HepG2 (cell line): ENCODE data around the gene EMILIN1. TPM values are rescaled to one million over a fixed set of nuclear protein-coding genes. Genes with fewer than 3 reads are reported as not detected.

Experiments used
- ERF ChIP-seq: IDR thresholded peaks from 2 replicates; pipeline ENCODE4 v1.6.1; 2018; ENCODE audit warnings: missing biosample characterization, missing genetic modification reagents
- RBM39 ChIP-seq: fragments of 200-400 bp; formaldehyde crosslinking; IDR thresholded peaks from one replicate; pipeline ENCODE4 v1.6.1; 2018; ENCODE audit warnings: antibody characterized with exemption, mild to moderate bottlenecking, low read depth, low read length; ENCODE audit not compliant: poor library complexity, severe bottlenecking
- RXRB ChIP-seq: IDR thresholded peaks from 2 replicates; pipeline ENCODE4 v1.6.1; 2016; ENCODE audit warnings: borderline replicate concordance, missing genetic modification reagents, missing compliant biosample characterization
- SKI ChIP-seq: fragments of 450-650 bp; IDR thresholded peaks from one replicate; pipeline ENCODE4 v1.6.1; 2018; ENCODE audit warnings: mild to moderate bottlenecking; ENCODE audit not compliant: partially characterized antibody
- TCF12 ChIP-seq, 2 experiments: fragments of 450-650 bp in 1 of 2; sonication (generic) in 1 of 2; formaldehyde crosslinking in 1 of 2; IDR thresholded peaks; 2 replicates each; pipeline versions ENCODE4 v1.6.1 to v1.8.0; 2017 to 2022; ENCODE audit warnings: antibody characterized with exemption in 1 of 2, mild to moderate bottlenecking in 1 of 2, missing genetic modification reagents in 1 of 2, moderate library complexity in 1 of 2
- ZFP90 ChIP-seq: sonication (generic); formaldehyde crosslinking; IDR thresholded peaks from 2 replicates; pipeline ENCODE4 v1.8.0; 2022; ENCODE audit warnings: missing genetic modification reagents, mild to moderate bottlenecking, inconsistent platforms, borderline replicate concordance
- ZNF10 ChIP-seq: sonication (generic); formaldehyde crosslinking; IDR thresholded peaks from 2 replicates; pipeline ENCODE4 v1.4.0; 2020; ENCODE audit warnings: mild to moderate bottlenecking, low read depth, missing genetic modification reagents, borderline replicate concordance
- ZNF572 ChIP-seq: sonication (generic); formaldehyde crosslinking; IDR thresholded peaks from 2 replicates; pipeline ENCODE4 v1.5.1; 2020; ENCODE audit warnings: mild to moderate bottlenecking, missing genetic modification reagents
- ZNF616 ChIP-seq: sonication (generic); formaldehyde crosslinking; IDR thresholded peaks from 2 replicates; pipeline ENCODE4 v1.5.0; 2020; ENCODE audit warnings: low read depth, mild to moderate bottlenecking, missing genetic modification reagents
- polyA plus RNA-seq, 8 experiments: library from polyadenylated mRNA; depleted of rRNA in 3 of 8; stranded (reverse) in 7 of 8; unstranded in 1 of 8; fragments of >200 nt; fragmentation: Illumina TruSeq in 4 of 8; extraction: Trizol in 4 of 8; gene quantifications; 2 replicates each; pipeline versions ENCODE4 v1.2.1 to v1.2.3, GENCODE V29; 2011 to 2016; ENCODE audit warnings: low read depth in 4 of 8, missing spikeins in 1 of 8, mixed read lengths in 1 of 8; ENCODE audit not compliant: insufficient read depth in 1 of 8
- total RNA-seq, 5 experiments: library from RNA; depleted of rRNA; stranded (reverse); fragments of >200 nt; fragmentation: Illumina TruSeq; extraction: Trizol; gene quantifications; 2 replicates each; pipeline ENCODE4 v1.2.3, GENCODE V29; 2016; ENCODE audit warnings: low read depth in 1 of 5
- TF ChIP-seq, protein P1 (sequence below): sonication (generic); formaldehyde crosslinking; IDR thresholded peaks from 2 replicates; pipeline ENCODE4 v1.4.0; 2020; ENCODE audit warnings: missing genetic modification reagents, borderline replicate concordance
- TF ChIP-seq, protein P2 (sequence below): sonication (generic); formaldehyde crosslinking; IDR thresholded peaks from 2 replicates; pipeline ENCODE4 v1.8.0; 2022; ENCODE audit warnings: missing genetic modification reagents, mild to moderate bottlenecking, moderate library complexity, borderline replicate concordance
- TF ChIP-seq, protein P3 (sequence below): IDR thresholded peaks from 2 replicates; pipeline ENCODE4 v1.6.1; 2016
- TF ChIP-seq, protein P4 (sequence below): sonication (generic); formaldehyde crosslinking; IDR thresholded peaks from 2 replicates; pipeline ENCODE4 v1.4.0; 2020; ENCODE audit warnings: missing genetic modification reagents
- TF ChIP-seq, protein P5 (sequence below): sonication (generic); formaldehyde crosslinking; IDR thresholded peaks from 2 replicates; pipeline ENCODE4 v1.5.1; 2020; ENCODE audit warnings: missing genetic modification reagents, mild to moderate bottlenecking, borderline replicate concordance

The EMILIN1 gene
- total and polyA plus RNA-seq, 2 of the 13 experiments (the other 11 are each of a cell fraction or from before 2014, with no cell fraction given), result 8.1 to 9.7 TPM

DNA sequence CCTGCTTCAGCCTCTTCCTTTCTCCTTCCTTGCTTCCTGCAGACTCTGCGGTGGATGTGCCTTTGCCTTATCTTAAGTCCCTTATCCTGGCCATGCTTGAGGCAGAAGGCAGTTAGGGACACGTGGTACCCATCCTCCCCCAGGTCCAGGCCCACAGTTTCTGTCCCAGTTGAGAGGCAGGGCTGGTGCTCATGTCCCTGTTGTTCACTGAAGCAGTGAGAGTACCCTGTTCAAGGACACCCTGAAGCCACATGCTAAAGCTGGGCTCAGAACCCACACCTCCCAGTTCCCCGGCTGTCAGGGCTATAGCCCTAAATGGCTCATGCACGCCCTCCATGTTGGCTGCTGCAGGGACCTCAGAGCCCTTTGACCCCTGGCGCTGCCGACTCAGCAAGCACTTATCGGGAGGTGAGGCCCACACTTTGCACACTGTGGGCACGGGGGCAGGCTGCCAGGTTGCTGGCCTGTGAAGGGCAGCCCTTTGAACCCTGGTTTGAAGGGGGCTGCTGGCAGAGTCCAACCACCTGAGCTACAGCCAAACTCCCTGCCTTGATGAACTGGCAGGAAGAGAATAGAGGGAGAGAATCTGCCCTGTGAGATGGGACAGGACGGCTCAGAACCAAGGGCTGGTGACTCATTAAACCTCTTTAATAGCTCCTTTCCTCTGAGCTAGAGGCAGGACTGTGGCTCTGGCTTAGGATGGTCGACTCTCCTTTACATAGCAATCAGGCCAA is 14.4 kb downstream of the EMILIN1 start (continued):
- TF ChIP-seq, protein P1, sequence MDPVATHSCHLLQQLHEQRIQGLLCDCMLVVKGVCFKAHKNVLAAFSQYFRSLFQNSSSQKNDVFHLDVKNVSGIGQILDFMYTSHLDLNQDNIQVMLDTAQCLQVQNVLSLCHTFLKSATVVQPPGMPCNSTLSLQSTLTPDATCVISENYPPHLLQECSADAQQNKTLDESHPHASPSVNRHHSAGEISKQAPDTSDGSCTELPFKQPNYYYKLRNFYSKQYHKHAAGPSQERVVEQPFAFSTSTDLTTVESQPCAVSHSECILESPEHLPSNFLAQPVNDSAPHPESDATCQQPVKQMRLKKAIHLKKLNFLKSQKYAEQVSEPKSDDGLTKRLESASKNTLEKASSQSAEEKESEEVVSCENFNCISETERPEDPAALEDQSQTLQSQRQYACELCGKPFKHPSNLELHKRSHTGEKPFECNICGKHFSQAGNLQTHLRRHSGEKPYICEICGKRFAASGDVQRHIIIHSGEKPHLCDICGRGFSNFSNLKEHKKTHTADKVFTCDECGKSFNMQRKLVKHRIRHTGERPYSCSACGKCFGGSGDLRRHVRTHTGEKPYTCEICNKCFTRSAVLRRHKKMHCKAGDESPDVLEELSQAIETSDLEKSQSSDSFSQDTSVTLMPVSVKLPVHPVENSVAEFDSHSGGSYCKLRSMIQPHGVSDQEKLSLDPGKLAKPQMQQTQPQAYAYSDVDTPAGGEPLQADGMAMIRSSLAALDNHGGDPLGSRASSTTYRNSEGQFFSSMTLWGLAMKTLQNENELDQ (CRISPR knock-in tag), result peak; percentile 30; the same call in 1 of the 2 replicates
- TF ChIP-seq ZNF572 (CRISPR knock-in tag) (0 out of 2 replicates have a peak, but pooled peaks have one; percentile 6), SKI (peak; percentile 70), ERF (CRISPR knock-in tag) (peak; percentile 82; the same call in 1 of the 2 replicates), RXRB (CRISPR knock-in tag) (peak; percentile 89), ZNF10 (CRISPR knock-in tag) (no peak), RBM39 (peak; percentile 30), ZNF616 (peak; percentile 83), TCF12 (IDR thresholded peaks at IDR 0.05) (no peak), TCF12 (CRISPR knock-in tag; IDR thresholded peaks at IDR 0.05) (peak; percentile 31; the same call in 1 of the 2 replicates), ZFP90 (CRISPR knock-in tag) (peak; percentile 78)
- TF ChIP-seq, protein P2, sequence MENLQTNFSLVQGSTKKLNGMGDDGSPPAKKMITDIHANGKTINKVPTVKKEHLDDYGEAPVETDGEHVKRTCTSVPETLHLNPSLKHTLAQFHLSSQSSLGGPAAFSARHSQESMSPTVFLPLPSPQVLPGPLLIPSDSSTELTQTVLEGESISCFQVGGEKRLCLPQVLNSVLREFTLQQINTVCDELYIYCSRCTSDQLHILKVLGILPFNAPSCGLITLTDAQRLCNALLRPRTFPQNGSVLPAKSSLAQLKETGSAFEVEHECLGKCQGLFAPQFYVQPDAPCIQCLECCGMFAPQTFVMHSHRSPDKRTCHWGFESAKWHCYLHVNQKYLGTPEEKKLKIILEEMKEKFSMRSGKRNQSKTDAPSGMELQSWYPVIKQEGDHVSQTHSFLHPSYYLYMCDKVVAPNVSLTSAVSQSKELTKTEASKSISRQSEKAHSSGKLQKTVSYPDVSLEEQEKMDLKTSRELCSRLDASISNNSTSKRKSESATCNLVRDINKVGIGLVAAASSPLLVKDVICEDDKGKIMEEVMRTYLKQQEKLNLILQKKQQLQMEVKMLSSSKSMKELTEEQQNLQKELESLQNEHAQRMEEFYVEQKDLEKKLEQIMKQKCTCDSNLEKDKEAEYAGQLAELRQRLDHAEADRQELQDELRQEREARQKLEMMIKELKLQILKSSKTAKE (CRISPR knock-in tag), result peak; percentile 68; the same call in 1 of the 2 replicates
- TF ChIP-seq, protein P3, sequence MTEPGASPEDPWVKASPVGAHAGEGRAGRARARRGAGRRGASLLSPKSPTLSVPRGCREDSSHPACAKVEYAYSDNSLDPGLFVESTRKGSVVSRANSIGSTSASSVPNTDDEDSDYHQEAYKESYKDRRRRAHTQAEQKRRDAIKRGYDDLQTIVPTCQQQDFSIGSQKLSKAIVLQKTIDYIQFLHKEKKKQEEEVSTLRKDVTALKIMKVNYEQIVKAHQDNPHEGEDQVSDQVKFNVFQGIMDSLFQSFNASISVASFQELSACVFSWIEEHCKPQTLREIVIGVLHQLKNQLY (CRISPR knock-in tag), result peak; percentile 95
- TF ChIP-seq, protein P4, sequence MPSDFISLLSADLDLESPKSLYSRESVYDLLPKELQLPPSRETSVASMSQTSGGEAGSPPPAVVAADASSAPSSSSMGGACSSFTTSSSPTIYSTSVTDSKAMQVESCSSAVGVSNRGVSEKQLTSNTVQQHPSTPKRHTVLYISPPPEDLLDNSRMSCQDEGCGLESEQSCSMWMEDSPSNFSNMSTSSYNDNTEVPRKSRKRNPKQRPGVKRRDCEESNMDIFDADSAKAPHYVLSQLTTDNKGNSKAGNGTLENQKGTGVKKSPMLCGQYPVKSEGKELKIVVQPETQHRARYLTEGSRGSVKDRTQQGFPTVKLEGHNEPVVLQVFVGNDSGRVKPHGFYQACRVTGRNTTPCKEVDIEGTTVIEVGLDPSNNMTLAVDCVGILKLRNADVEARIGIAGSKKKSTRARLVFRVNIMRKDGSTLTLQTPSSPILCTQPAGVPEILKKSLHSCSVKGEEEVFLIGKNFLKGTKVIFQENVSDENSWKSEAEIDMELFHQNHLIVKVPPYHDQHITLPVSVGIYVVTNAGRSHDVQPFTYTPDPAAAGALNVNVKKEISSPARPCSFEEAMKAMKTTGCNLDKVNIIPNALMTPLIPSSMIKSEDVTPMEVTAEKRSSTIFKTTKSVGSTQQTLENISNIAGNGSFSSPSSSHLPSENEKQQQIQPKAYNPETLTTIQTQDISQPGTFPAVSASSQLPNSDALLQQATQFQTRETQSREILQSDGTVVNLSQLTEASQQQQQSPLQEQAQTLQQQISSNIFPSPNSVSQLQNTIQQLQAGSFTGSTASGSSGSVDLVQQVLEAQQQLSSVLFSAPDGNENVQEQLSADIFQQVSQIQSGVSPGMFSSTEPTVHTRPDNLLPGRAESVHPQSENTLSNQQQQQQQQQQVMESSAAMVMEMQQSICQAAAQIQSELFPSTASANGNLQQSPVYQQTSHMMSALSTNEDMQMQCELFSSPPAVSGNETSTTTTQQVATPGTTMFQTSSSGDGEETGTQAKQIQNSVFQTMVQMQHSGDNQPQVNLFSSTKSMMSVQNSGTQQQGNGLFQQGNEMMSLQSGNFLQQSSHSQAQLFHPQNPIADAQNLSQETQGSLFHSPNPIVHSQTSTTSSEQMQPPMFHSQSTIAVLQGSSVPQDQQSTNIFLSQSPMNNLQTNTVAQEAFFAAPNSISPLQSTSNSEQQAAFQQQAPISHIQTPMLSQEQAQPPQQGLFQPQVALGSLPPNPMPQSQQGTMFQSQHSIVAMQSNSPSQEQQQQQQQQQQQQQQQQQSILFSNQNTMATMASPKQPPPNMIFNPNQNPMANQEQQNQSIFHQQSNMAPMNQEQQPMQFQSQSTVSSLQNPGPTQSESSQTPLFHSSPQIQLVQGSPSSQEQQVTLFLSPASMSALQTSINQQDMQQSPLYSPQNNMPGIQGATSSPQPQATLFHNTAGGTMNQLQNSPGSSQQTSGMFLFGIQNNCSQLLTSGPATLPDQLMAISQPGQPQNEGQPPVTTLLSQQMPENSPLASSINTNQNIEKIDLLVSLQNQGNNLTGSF (CRISPR knock-in tag), result no peak
- TF ChIP-seq, protein P5, sequence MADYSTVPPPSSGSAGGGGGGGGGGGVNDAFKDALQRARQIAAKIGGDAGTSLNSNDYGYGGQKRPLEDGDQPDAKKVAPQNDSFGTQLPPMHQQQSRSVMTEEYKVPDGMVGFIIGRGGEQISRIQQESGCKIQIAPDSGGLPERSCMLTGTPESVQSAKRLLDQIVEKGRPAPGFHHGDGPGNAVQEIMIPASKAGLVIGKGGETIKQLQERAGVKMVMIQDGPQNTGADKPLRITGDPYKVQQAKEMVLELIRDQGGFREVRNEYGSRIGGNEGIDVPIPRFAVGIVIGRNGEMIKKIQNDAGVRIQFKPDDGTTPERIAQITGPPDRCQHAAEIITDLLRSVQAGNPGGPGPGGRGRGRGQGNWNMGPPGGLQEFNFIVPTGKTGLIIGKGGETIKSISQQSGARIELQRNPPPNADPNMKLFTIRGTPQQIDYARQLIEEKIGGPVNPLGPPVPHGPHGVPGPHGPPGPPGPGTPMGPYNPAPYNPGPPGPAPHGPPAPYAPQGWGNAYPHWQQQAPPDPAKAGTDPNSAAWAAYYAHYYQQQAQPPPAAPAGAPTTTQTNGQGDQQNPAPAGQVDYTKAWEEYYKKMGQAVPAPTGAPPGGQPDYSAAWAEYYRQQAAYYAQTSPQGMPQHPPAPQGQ (CRISPR knock-in tag), result no peak
